Measurements from ENCODE around the gene C10orf143.

- TF ChIP-seq SP1 (CRISPR knock-in tag; conservative IDR thresholded peaks at IDR 0.05), result no peak
- TF ChIP-seq NFATC4 (CRISPR knock-in tag; IDR thresholded peaks at IDR 0.05), result no peak
- no peak for TF ChIP-seq CTCF (IDR thresholded peaks at IDR 0.05)
- TF ChIP-seq ZNF263 (CRISPR knock-in tag; IDR thresholded peaks at IDR 0.05; ENCODE audit: low read depth), result no peak
- no peak for TF ChIP-seq NR2C2 (CRISPR knock-in tag; IDR thresholded peaks at IDR 0.05)
- no peak for TF ChIP-seq ZNF416 (CRISPR knock-in tag; IDR thresholded peaks at IDR 0.05)
- no peak for TF ChIP-seq HMGXB4 (CRISPR knock-in tag; IDR thresholded peaks at IDR 0.05)
- TF ChIP-seq ZNF423 (CRISPR knock-in tag; IDR thresholded peaks at IDR 0.05), result no peak
- TF ChIP-seq FOXJ3 (CRISPR knock-in tag; IDR thresholded peaks at IDR 0.05; ENCODE audit: borderline replicate concordance), result no peak
- no peak for TF ChIP-seq NFE2L1 (CRISPR knock-in tag; IDR thresholded peaks at IDR 0.05)
- no peak for TF ChIP-seq JUN (CRISPR knock-in tag; IDR thresholded peaks at IDR 0.05)
- no peak for TF ChIP-seq AR (CRISPR knock-in tag; IDR thresholded peaks at IDR 0.05)
Measured at GRCh38 chr10:130050721-130051120, 59.9 kb downstream of the C10orf143 start.

Measured in WTC11 (cell line).